ENCODE measurements around the gene CDH2.
"Not testable (repeated sequence)": the region's sequence is repeated elsewhere in the genome, so short reads cannot be mapped to it uniquely, and the experiment has no call there.

Gene CDH2

GRCh38 chr18:27906189-27906588 is 270.7 kb downstream of the CDH2 start:
- not testable (repeated sequence) for H3K4me2 ChIP-seq (ENCODE audit: low read length); H3K4ac ChIP-seq (ENCODE audit: low read depth, low read length); H3K9ac ChIP-seq (ENCODE audit: low read length); DNase-seq; H3K79me1 ChIP-seq (ENCODE audit: low read length); H3K36me3 ChIP-seq (ENCODE audit: control insufficient read depth in 1 of 2, insufficient read depth in 2 of 2, low read length in 2 of 2); H3K14ac ChIP-seq (ENCODE audit: low read length); H4K8ac ChIP-seq (ENCODE audit: low read depth, low read length); H3K4me3 ChIP-seq (ENCODE audit: low read depth, low read length); H3K18ac ChIP-seq (ENCODE audit: low read length); H3K27ac ChIP-seq (ENCODE audit: low read depth, low read length); H2AFZ ChIP-seq (ENCODE audit: insufficient read depth, low read length, poor library complexity); H2BK12ac ChIP-seq (ENCODE audit: low read length); H3K79me2 ChIP-seq (ENCODE audit: control insufficient read depth, insufficient read depth, low read length, poor library complexity); H2BK120ac ChIP-seq (ENCODE audit: insufficient read depth, low read length, poor library complexity); H2BK5ac ChIP-seq (ENCODE audit: low read depth, low read length, poor library complexity); H3K27me3 ChIP-seq (ENCODE audit: insufficient read depth, low read length); H3K23ac ChIP-seq (ENCODE audit: low read length); H3K9me3 ChIP-seq (ENCODE audit: insufficient read depth, low read depth, low read length); H2AK5ac ChIP-seq (ENCODE audit: low read length); H3K4me1 ChIP-seq (ENCODE audit: control insufficient read depth in 1 of 2, insufficient read depth in 2 of 2, low read length in 2 of 2); H4K12ac ChIP-seq (ENCODE audit: low read depth, low read length); H4K91ac ChIP-seq (ENCODE audit: low read depth, low read length)
- no CpG with 5 or more reads among the region's 2 CpGs for WGBS (ENCODE audit: extremely low coverage, insufficient coverage, insufficient read length)

GRCh38 chr18:27903906-27904305 is 273.0 kb downstream of the CDH2 start:
- no peak overlapping the region for H3K4me3 ChIP-seq (ENCODE audit: low read depth, low read length)
- H3K9me3 ChIP-seq (ENCODE audit: insufficient read depth, low read depth, low read length): peaks cover 3% of the 10 kb centered on the region
- H4K91ac ChIP-seq (ENCODE audit: low read depth, low read length): no peak overlapping the region
- H2BK5ac ChIP-seq (ENCODE audit: low read depth, low read length, poor library complexity): no peak overlapping the region
- DNase-seq: peak; percentile 67 to 92
- H3K36me3 ChIP-seq (ENCODE audit: control insufficient read depth in 1 of 2, insufficient read depth in 2 of 2, low read length in 2 of 2): no peaks in the 10 kb centered on the region
- H3K4me1 ChIP-seq (ENCODE audit: control insufficient read depth in 1 of 2, insufficient read depth in 2 of 2, low read length in 2 of 2): no peaks in the 10 kb centered on the region
- no peak overlapping the region for H2AK5ac ChIP-seq (ENCODE audit: low read length)
- no peaks in the 10 kb centered on the region for H3K79me2 ChIP-seq (ENCODE audit: control insufficient read depth, insufficient read depth, low read length, poor library complexity)
- no peak overlapping the region for H3K23ac ChIP-seq (ENCODE audit: low read length)
- H3K4ac ChIP-seq (ENCODE audit: low read depth, low read length): no peak overlapping the region
- H2BK120ac ChIP-seq (ENCODE audit: insufficient read depth, low read length, poor library complexity): no peak overlapping the region
- no peak overlapping the region for H2AFZ ChIP-seq (ENCODE audit: insufficient read depth, low read length, poor library complexity)
- H4K8ac ChIP-seq (ENCODE audit: low read depth, low read length): no peak overlapping the region
- no CpG with 5 or more reads among the region's 3 CpGs for WGBS (ENCODE audit: extremely low coverage, insufficient coverage, insufficient read length)
- no peaks in the 10 kb centered on the region for H3K27me3 ChIP-seq (ENCODE audit: insufficient read depth, low read length)
- H3K18ac ChIP-seq (ENCODE audit: low read length): no peak overlapping the region
- no peak overlapping the region for H4K12ac ChIP-seq (ENCODE audit: low read depth, low read length)
- H3K4me2 ChIP-seq (ENCODE audit: low read length): no peak overlapping the region
- no peak overlapping the region for H2BK12ac ChIP-seq (ENCODE audit: low read length)
- no peak overlapping the region for H3K27ac ChIP-seq (ENCODE audit: low read depth, low read length)
- no peaks in the 10 kb centered on the region for H3K79me1 ChIP-seq (ENCODE audit: low read length)
- H3K14ac ChIP-seq (ENCODE audit: low read length): no peak overlapping the region
- no peak overlapping the region for H3K9ac ChIP-seq (ENCODE audit: low read length)

DNA sequence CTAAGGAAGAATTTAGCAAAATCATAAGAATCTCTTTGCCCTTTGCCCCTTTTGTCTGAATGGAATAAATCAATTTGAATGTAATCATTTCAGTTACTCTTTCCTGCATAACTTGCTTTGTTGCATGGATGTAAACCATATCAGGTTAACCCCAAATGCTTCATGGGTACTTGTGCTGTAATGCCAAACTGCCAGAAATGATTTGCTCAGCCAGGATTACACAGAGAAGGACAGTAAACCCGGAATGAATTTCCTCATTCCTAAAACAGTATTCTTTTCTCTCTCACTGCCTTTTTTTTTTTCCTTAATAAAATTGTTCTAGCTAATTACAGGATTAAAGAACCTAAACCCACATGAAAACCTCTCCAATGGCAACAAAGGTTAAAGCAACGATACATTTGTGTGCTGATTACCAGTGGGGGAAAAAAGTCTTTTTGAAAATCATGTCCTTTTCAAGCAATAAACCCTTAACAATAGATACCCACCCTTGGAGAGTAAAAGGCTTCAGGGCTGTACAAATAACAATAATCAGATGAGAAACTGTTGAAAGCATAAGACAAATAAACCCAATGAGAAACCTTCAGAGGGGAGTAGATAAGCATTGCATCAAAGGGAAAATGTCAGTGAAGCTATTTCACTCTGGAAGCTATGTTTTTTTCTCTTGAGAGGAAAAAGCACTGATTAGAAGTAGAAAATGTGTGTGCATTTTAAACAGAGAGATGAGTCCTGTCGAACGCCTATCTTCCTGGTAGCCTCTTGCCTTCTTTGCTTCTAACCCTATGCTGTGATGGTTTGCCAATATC is 275.3 kb downstream of the CDH2 start:
- H3K4me3 ChIP-seq (ENCODE audit: low read depth, low read length): no peak overlapping the region
- H3K23ac ChIP-seq (ENCODE audit: low read length): no peak overlapping the region
- no peaks in the 10 kb centered on the region for H3K36me3 ChIP-seq (ENCODE audit: control insufficient read depth in 1 of 2, insufficient read depth in 2 of 2, low read length in 2 of 2)
- H3K4ac ChIP-seq (ENCODE audit: low read depth, low read length): no peak overlapping the region
- no peak overlapping the region for H4K8ac ChIP-seq (ENCODE audit: low read depth, low read length)
- no peaks in the 10 kb centered on the region for H3K79me2 ChIP-seq (ENCODE audit: control insufficient read depth, insufficient read depth, low read length, poor library complexity)
- H2BK5ac ChIP-seq (ENCODE audit: low read depth, low read length, poor library complexity): no peak overlapping the region
- H3K4me1 ChIP-seq (ENCODE audit: control insufficient read depth in 1 of 2, insufficient read depth in 2 of 2, low read length in 2 of 2): no peaks in the 10 kb centered on the region
- H3K14ac ChIP-seq (ENCODE audit: low read length): no peak overlapping the region
- H3K27me3 ChIP-seq (ENCODE audit: insufficient read depth, low read length): no peaks in the 10 kb centered on the region
- no peak overlapping the region for H2BK12ac ChIP-seq (ENCODE audit: low read length)
- no peak overlapping the region for H3K27ac ChIP-seq (ENCODE audit: low read depth, low read length)
- H2AK5ac ChIP-seq (ENCODE audit: low read length): no peak overlapping the region
- WGBS (ENCODE audit: extremely low coverage, insufficient coverage, insufficient read length): no CpG with 5 or more reads among the region's 4 CpGs
- no peaks in the 10 kb centered on the region for H3K79me1 ChIP-seq (ENCODE audit: low read length)
- H3K9me3 ChIP-seq (ENCODE audit: insufficient read depth, low read depth, low read length): peaks cover 3% of the 10 kb centered on the region
- no peak overlapping the region for H3K4me2 ChIP-seq (ENCODE audit: low read length)
- no peak overlapping the region for H3K9ac ChIP-seq (ENCODE audit: low read length)
- H4K91ac ChIP-seq (ENCODE audit: low read depth, low read length): no peak overlapping the region
- H4K12ac ChIP-seq (ENCODE audit: low read depth, low read length): no peak overlapping the region
- H2BK120ac ChIP-seq (ENCODE audit: insufficient read depth, low read length, poor library complexity): no peak overlapping the region
- H3K18ac ChIP-seq (ENCODE audit: low read length): no peak overlapping the region
- no peak for DNase-seq
- H2AFZ ChIP-seq (ENCODE audit: insufficient read depth, low read length, poor library complexity): no peak overlapping the region

Data from trophoblast cell (in vitro differentiated cells and primary cell).